Measurements from ENCODE around the gene FOXF1. TPM values are rescaled to one million over a fixed set of nuclear protein-coding genes. Genes with fewer than 3 reads are reported as not detected.

Gene FOXF1
- total and polyA plus RNA-seq, 2 of the 13 experiments (the other 11 are each of a cell fraction or from before 2014, with no cell fraction given): not detected

DNA sequence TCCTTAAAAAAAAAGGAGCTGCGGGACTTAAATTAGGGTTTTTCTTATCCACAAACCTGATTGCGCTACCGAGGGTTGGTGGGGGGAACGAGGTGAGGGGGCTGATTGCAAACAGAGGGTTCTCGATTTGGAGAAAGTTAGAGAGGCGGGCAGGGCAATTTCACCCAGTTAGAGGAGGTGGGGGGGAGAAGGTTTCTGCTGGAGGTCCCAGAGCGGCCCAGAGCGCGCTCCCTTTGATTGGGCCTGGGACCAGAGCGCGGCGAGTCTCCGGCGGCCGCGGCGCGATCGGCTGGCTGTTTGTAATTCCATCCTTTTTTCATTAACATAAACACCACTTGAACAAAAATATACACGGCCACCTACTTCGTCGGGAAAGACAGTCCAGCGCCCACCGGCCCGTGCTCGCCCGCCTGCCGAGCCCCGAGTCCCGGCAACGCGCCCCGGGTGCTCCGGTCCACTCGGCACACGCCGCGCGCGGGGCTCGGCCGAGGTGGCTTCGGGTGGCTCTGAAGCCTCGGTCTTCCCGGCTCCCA, 13.3 kb upstream of the FOXF1 start (continued):
- TF ChIP-seq ISX (CRISPR knock-in tag; conservative IDR thresholded peaks at IDR 0.05): no peak

GRCh38 chr16:86497551-86498021, 12.7 kb upstream of the FOXF1 start:
- FAIRE-seq (no peak), ATAC-seq (no peak), DNase-seq (ENCODE audit: low spot score) (no peak)
- POLR2A ChIA-PET: no interaction called here
- BruUV-seq (replicated peaks): no TSS peak
- Histone ChIP-seq H3K9ac (ENCODE audit: insufficient read depth, low read depth, low read length) (no peak overlapping the region), H4K20me1 (ENCODE audit: insufficient read depth, low read length) (no peaks in the 10 kb centered on the region; the same call in 1 of the 2 replicates), H3K27me3 (ENCODE audit: control insufficient read depth in 1 of 2, insufficient read depth in 2 of 2, low read length in 2 of 2) (peaks cover 23 to 87% of the 10 kb centered on the region in 2 experiments), H3K27ac (ENCODE audit: extremely low read length, insufficient read depth, low read length) (no peak overlapping the region), H3K36me3 (replicated peaks in 1 of 2; ENCODE audit: control insufficient read depth in 1 of 2, insufficient read depth in 2 of 2, low read length in 2 of 2) (no peaks in the 10 kb centered on the region), H3K79me2 (ENCODE audit: insufficient read depth, low read length) (no peaks in the 10 kb centered on the region), H2AFZ (ENCODE audit: low read length) (no peak overlapping the region), H3K4me2 (ENCODE audit: low read depth, low read length) (no peak overlapping the region), H3K9me3 (ENCODE audit: low read length) (no peaks in the 10 kb centered on the region), H3K4me3 (replicated peaks in 1 of 3; ENCODE audit: insufficient read depth in 1 of 3, low read depth in 2 of 3, low read length in 3 of 3) (no peak overlapping the region), H3K4me1 (ENCODE audit: insufficient read depth, low read length) (peaks cover 7% of the 10 kb centered on the region; the same call in 1 of the 2 replicates)
- WGBS (ENCODE audit: low lambda C conversion rate): 42% methylated on average over 40 of the region's 44 CpGs
- in situ Hi-C loops (cut with HindIII; ENCODE audit: extremely low pct_ligation_motif_present, low pct_unique_long_range_greater_than_20kb) (no loop called here), intact Hi-C loops (cut with micrococcal nuclease; ENCODE audit: unreplicated experiment) (no loop called here)
- TF ChIP-seq TBX2 (CRISPR knock-in tag; IDR thresholded peaks at IDR 0.05; ENCODE audit: borderline replicate concordance) (no peak), ZNF460 (CRISPR knock-in tag; IDR thresholded peaks at IDR 0.05; ENCODE audit: borderline replicate concordance) (no peak), ZNF496 (CRISPR knock-in tag; IDR thresholded peaks at IDR 0.05; ENCODE audit: insufficient replicate concordance) (no peak), MED8 (CRISPR knock-in tag; IDR thresholded peaks at IDR 0.05; ENCODE audit: insufficient replicate concordance) (no peak), NCOA5 (CRISPR knock-in tag; IDR thresholded peaks at IDR 0.05) (no peak), STAG1 (CRISPR knock-in tag; IDR thresholded peaks at IDR 0.05) (no peak), ZNF367 (CRISPR knock-in tag; IDR thresholded peaks at IDR 0.05; ENCODE audit: borderline replicate concordance) (no peak), ZNF329 (CRISPR knock-in tag; IDR thresholded peaks at IDR 0.05; ENCODE audit: low read depth) (no peak), FOXJ3 (CRISPR knock-in tag; IDR thresholded peaks at IDR 0.05; ENCODE audit: borderline replicate concordance) (no peak), ZNF839 (CRISPR knock-in tag; IDR thresholded peaks at IDR 0.05; ENCODE audit: borderline replicate concordance) (no peak), MIXL1 (CRISPR knock-in tag; IDR thresholded peaks at IDR 0.05) (no peak)
- TF ChIP-seq, protein P1, sequence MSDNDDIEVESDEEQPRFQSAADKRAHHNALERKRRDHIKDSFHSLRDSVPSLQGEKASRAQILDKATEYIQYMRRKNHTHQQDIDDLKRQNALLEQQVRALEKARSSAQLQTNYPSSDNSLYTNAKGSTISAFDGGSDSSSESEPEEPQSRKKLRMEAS (IDR thresholded peaks at IDR 0.05): no peak
- CTCF ChIA-PET (ENCODE audit: low intra/inter-chr PET ratio, low total read pairs): no interaction called here

Data from HepG2 (cell line).